OCI-LY7 (cell line): Measurements from ENCODE around the gene ABCC5. TPM values are rescaled to one million over a fixed set of nuclear protein-coding genes. Genes with fewer than 3 reads are reported as not detected.

Experiments
- BruUV-seq: library from RNA; stranded (reverse); fragments of 400-500 nt; replicated peaks from 2 replicates; lab custom pipeline; 2021; lab: Mats Ljungman, UMichigan
- CTCF ChIA-PET: fragments of 300-600 bp; sonication (Branson Sonifier 250); formaldehyde crosslinking; loops from one replicate; lab custom pipeline; 2022; ENCODE audit warnings: antibody characterized with exemption; ENCODE audit not compliant: unreplicated experiment; lab: Charles Lee
- POLR2A ChIA-PET: fragments of 300-600 bp; sonication (Branson Sonifier 250); formaldehyde crosslinking; loops from one replicate; lab custom pipeline; 2022; ENCODE audit warnings: antibody characterized with exemption; lab: Charles Lee
- DNase-seq: peaks from one replicate; pipeline ENCODE4 v3.0.0-alpha.2; 2015; ENCODE audit warnings: low spot score
- H2AFZ ChIP-seq: fragments of 200-600 bp; sonication (generic), shearing (Covaris generic); 2 replicates; pipeline ENCODE4 v1.6.1; 2014; ENCODE audit warnings: mild to moderate bottlenecking, antibody characterized with exemption, low read length, moderate library complexity
- H3K27ac ChIP-seq: fragments of 200-600 bp; sonication (generic); 2 replicates; pipeline ENCODE4 v1.5.1; 2014; ENCODE audit warnings: mixed run types, low read depth, mild to moderate bottlenecking, moderate library complexity, low read length, inconsistent platforms; ENCODE audit not compliant: poor library complexity, severe bottlenecking
- H3K36me3 ChIP-seq: fragments of 200-600 bp; sonication (generic); 2 replicates; pipeline ENCODE4 v1.6.1; 2014; ENCODE audit warnings: mild to moderate bottlenecking, antibody characterized with exemption, low read length, moderate library complexity, mixed read lengths; ENCODE audit not compliant: insufficient read depth
- H3K4me1 ChIP-seq: fragments of 200-600 bp; sonication (generic); 2 replicates; pipeline ENCODE4 v1.5.1; 2014; ENCODE audit warnings: mild to moderate bottlenecking, low read length; ENCODE audit not compliant: insufficient read depth, poor library complexity, severe bottlenecking
- H3K4me2 ChIP-seq: fragments of 200-600 bp; sonication (generic); 2 replicates; pipeline ENCODE4 v1.6.1; 2014; ENCODE audit warnings: mild to moderate bottlenecking, low read length
- H3K4me3 ChIP-seq: fragments of 200-600 bp; sonication (generic); 2 replicates; pipeline ENCODE4 v1.5.1; 2014; ENCODE audit warnings: mild to moderate bottlenecking, low read depth, low read length; ENCODE audit not compliant: poor library complexity, severe bottlenecking
- H3K79me2 ChIP-seq: fragments of 200-600 bp; sonication (generic); 2 replicates; pipeline ENCODE4 v1.6.1; 2016; ENCODE audit warnings: low read depth, mild to moderate bottlenecking, low read length, moderate library complexity, mixed read lengths; ENCODE audit not compliant: insufficient read depth
- H3K9me2 ChIP-seq: fragments of 200-600 bp; sonication (generic); 2 replicates; pipeline ENCODE4 v1.6.1; 2016; ENCODE audit warnings: mild to moderate bottlenecking, low read length, mixed read lengths; ENCODE audit not compliant: insufficient read depth
- H3K9me3 ChIP-seq: fragments of 200-600 bp; sonication (generic); 2 replicates; pipeline ENCODE4 v1.6.1; 2014; ENCODE audit warnings: mild to moderate bottlenecking, mixed run types, low read length, mixed read lengths
- H4K20me1 ChIP-seq: fragments of 200-600 bp; sonication (generic); 2 replicates; pipeline ENCODE4 v1.6.1; 2014; ENCODE audit warnings: mild to moderate bottlenecking, antibody characterized with exemption, low read length, moderate library complexity, mixed read lengths; ENCODE audit not compliant: insufficient read depth
- CTCF ChIP-seq: fragments of 200-600 bp; sonication (generic); conservative IDR thresholded peaks from 2 replicates; pipeline ENCODE4 v1.5.1; 2014; ENCODE audit warnings: mild to moderate bottlenecking, antibody characterized with exemption, low read length, moderate library complexity, mixed read lengths
- EZH2phosphoT487 ChIP-seq: fragments of 200-600 bp; sonication (generic); IDR thresholded peaks from 2 replicates; pipeline ENCODE4 v1.6.1; 2018; ENCODE audit warnings: low read depth, borderline replicate concordance, mild to moderate bottlenecking, mixed run types, antibody characterized with exemption, low read length, moderate library complexity, mixed read lengths
- intact Hi-C: fragments of 100-400 bp; cut with micrococcal nuclease; formaldehyde crosslinking; loops from one replicate; pipeline ENCODE4 v1.10.0; 2022; ENCODE audit not compliant: unreplicated experiment
- total RNA-seq, 2 experiments: library from RNA; depleted of rRNA in 1 of 2; stranded (reverse); fragments of >200 nt in 1 of 2; shearing (Covaris generic) in 1 of 2; gene quantifications; 2 replicates each; pipeline ENCODE4 v1.2.3, GENCODE V29; 2014 to 2022

The ABCC5 gene
- total RNA-seq, 2 experiments from 2014 or later = 18.1 to 24.8 TPM

- BruUV-seq = no TSS peak
- Histone ChIP-seq H3K4me2 (no peak overlapping the region), H3K4me1 (no peaks in the 10 kb centered on the region), H3K36me3 (peaks cover 21% of the 10 kb centered on the region), H3K79me2 (no peaks in the 10 kb centered on the region), H3K9me2 (no peaks in the 10 kb centered on the region), H4K20me1 (no peaks in the 10 kb centered on the region), H2AFZ (no peak overlapping the region), H3K4me3 (no peak overlapping the region), H3K9me3 (no peaks in the 10 kb centered on the region), H3K27ac (no peak overlapping the region)
- no peak for DNase-seq
- intact Hi-C loops = no loop called here
- TF ChIP-seq CTCF (no peak), EZH2phosphoT487 (no peak)
- ChIA-PET POLR2A (interaction anchor here (1.1 kb wide), 1 partner anchor 113 kb away, joined by 3 read pairs; no protein-coding TSS in a partner anchor), CTCF (no interaction called here)
These were observed 51.3 kb downstream of the ABCC5 start for GRCh38 chr3:183966361-183966791.

- H3K36me3 ChIP-seq = peaks cover 24% of the 10 kb centered on the region
- CTCF ChIA-PET = no interaction called here
- no peaks in the 10 kb centered on the region for H4K20me1 ChIP-seq
These were observed 54.9 kb downstream of the ABCC5 start for GRCh38 chr3:183962807-183963206.

More at GRCh38 chr3:183962807-183963206, 54.9 kb downstream of the ABCC5 start:
- intact Hi-C loops = no loop called here
- Histone ChIP-seq H2AFZ (no peak overlapping the region), H3K4me3 (no peak overlapping the region), H3K79me2 (no peaks in the 10 kb centered on the region), H3K27ac (no peak overlapping the region), H3K4me2 (no peak overlapping the region), H3K4me1 (no peaks in the 10 kb centered on the region), H3K9me2 (no peaks in the 10 kb centered on the region), H3K9me3 (no peaks in the 10 kb centered on the region)
- no TSS peak for BruUV-seq
- POLR2A ChIA-PET = interaction anchor here (0.6 to 0.7 kb wide), 2 partner anchors 104 to 398 kb away, joined by 3 read pairs; no protein-coding TSS in a partner anchor
- DNase-seq = no peak
- TF ChIP-seq CTCF (no peak), EZH2phosphoT487 (no peak)
